Upper lobe of left lung (tissue), 6 donors: ENCODE results near the gene NRF1. TPM values are rescaled to one million over a fixed set of nuclear protein-coding genes. Genes with fewer than 3 reads are reported as not detected.
"Not testable (repeated sequence)": the region's sequence is repeated elsewhere in the genome, so short reads cannot be mapped to it uniquely, and the experiment has no call there.

Experiments
- ATAC-seq, 2 donors: fragments of 200-7000 bp; cut with Tn5 transposase; one replicate each; pipeline ENCODE4 v1.9.1; 2022; ENCODE audit warnings: mild to moderate bottlenecking in 2 of 2, moderate library complexity in 2 of 2; ENCODE audit not compliant: low FRiP score in 2 of 2
- DNase-seq, 2 donors: peaks; one replicate each; pipeline ENCODE4 v3.0.0-alpha.2; 2019 to 2020
- H3K27ac ChIP-seq, 4 donors: fragments of 200-600 bp; sonication (generic); one replicate each; pipeline ENCODE4 v1.5.1; 2016 to 2019
- H3K27me3 ChIP-seq, 4 donors: fragments of 200-600 bp; sonication (generic); one replicate each; pipeline ENCODE4 v1.5.1; 2017 to 2019
- H3K36me3 ChIP-seq, 4 donors: fragments of 200-600 bp; sonication (generic); one replicate each; pipeline ENCODE4 v1.5.1; 2016 to 2019
- H3K4me1 ChIP-seq, 4 donors: fragments of 200-600 bp; sonication (generic); one replicate each; pipeline ENCODE4 v1.5.1; 2018 to 2019
- H3K4me3 ChIP-seq, 4 donors: fragments of 200-600 bp; sonication (generic); one replicate each; pipeline ENCODE4 v1.5.1; 2017 to 2019; ENCODE audit warnings: mild to moderate bottlenecking in 2 of 4, moderate library complexity in 1 of 4
- H3K9me3 ChIP-seq, 4 donors: fragments of 200-600 bp; sonication (generic); one replicate each; pipeline ENCODE4 v1.5.1; 2018 to 2019
- CTCF ChIP-seq, 6 experiments: fragments of 450-650 bp in 4 of 6; fragments of 200-600 bp in 2 of 6; sonication (generic) in 2 of 6; IDR thresholded peaks; one replicate each; pipeline ENCODE4 v1.5.1; 2016 to 2019; ENCODE audit warnings: antibody characterized with exemption in 6 of 6
- EP300 ChIP-seq, 4 donors: sonication (generic); formaldehyde crosslinking; IDR thresholded peaks; one replicate each; pipeline ENCODE4 v1.5.1; 2017; ENCODE audit warnings: antibody characterized with exemption in 4 of 4, control low read depth in 2 of 4
- POLR2A ChIP-seq, 4 donors: fragments of 450-650 bp; IDR thresholded peaks; one replicate each; pipeline ENCODE4 v1.5.1; 2016 to 2017; ENCODE audit warnings: antibody characterized with exemption in 4 of 4, mild to moderate bottlenecking in 2 of 4
- POLR2AphosphoS5 ChIP-seq, 2 donors: sonication (generic); formaldehyde crosslinking; IDR thresholded peaks; one replicate each; pipeline ENCODE4 v1.5.1; 2017; ENCODE audit warnings: antibody characterized with exemption in 2 of 2
- WGBS, 2 donors: methylation state at CpG; one replicate each; pipeline ENCODE4 v1.1.5; 2017 to 2018; 5-methylcytosine and 5-hydroxymethylcytosine counted together
- total RNA-seq, 6 donors: library from RNA; depleted of rRNA in 4 of 6; stranded (reverse); fragments of >200 nt in 4 of 6; gene quantifications; one replicate each; pipeline versions ENCODE4 v1.1.0 to v1.2.1, GENCODE V29; 2016 to 2021
- donor health status: DM: no; HTN: no; CAD: no; lungs with moderate emphysema.
- donor health status: DM: no; HTN: yes; CAD: no; lungs with severe emphysema.

NRF1 gene
- total RNA-seq, 6 donors from 2014 or later, result 12.7 to 27.2 (median 19.1) TPM

GRCh38 chr7:129635300-129636029 lies 23.9 kb downstream of the NRF1 start:
- Histone ChIP-seq H3K36me3 (no peaks in the 10 kb centered on the region), H3K4me1 (peaks cover 0 to 3% (median 0%) of the 10 kb centered on the region in 4 donors), H3K27me3 (no peaks in the 10 kb centered on the region), H3K9me3 (no peaks in the 10 kb centered on the region), H3K4me3 (no peak overlapping the region), H3K27ac (no peak overlapping the region)
- WGBS, 2 donors, result 21 to 24% methylated on average over 6 of the region's 6 CpGs
- DNase-seq, result peak in 1 of 2 donors; percentile 72
- TF ChIP-seq EP300 (IDR thresholded peaks at IDR 0.05) (no peak), CTCF (IDR thresholded peaks at IDR 0.05) (peak; percentile 17 to 75 (median 50))
- peak; percentile 78 to 87 for ATAC-seq

GRCh38 chr7:129636030-129636550 lies 24.6 kb downstream of the NRF1 start:
- H3K27me3 ChIP-seq, H3K4me3 ChIP-seq, H3K4me1 ChIP-seq, DNase-seq, ATAC-seq, H3K36me3 ChIP-seq, H3K27ac ChIP-seq, H3K9me3 ChIP-seq: not testable (repeated sequence)
- 84 to 88% methylated on average over 5 of the region's 5 CpGs for WGBS, 2 donors

GRCh38 chr7:129636641-129637040 lies 25.1 kb downstream of the NRF1 start:
- no peak for ATAC-seq
- WGBS, 2 donors, result 92 to 95% methylated on average over 4 of the region's 4 CpGs

GRCh38 chr7:129640400-129640799 lies 28.9 kb downstream of the NRF1 start:
- H3K9me3 ChIP-seq, result no peaks in the 10 kb centered on the region
- no peak for TF ChIP-seq CTCF (IDR thresholded peaks at IDR 0.05)
- no peak for TF ChIP-seq POLR2AphosphoS5 (IDR thresholded peaks at IDR 0.05)
- no peak overlapping the region for H3K27ac ChIP-seq
- H3K4me1 ChIP-seq, result peaks cover 0 to 15% (median 4%) of the 10 kb centered on the region in 4 donors
- no peaks in the 10 kb centered on the region for H3K36me3 ChIP-seq
- H3K4me3 ChIP-seq, result no peak overlapping the region
- no peaks in the 10 kb centered on the region for H3K27me3 ChIP-seq
- WGBS, 2 donors, result 86 to 98% methylated on average over 2 of the region's 2 CpGs
- no peak for ATAC-seq
- no peak for DNase-seq

More at GRCh38 chr7:129636641-129637040, 25.1 kb downstream of the NRF1 start:
- Histone ChIP-seq H3K27me3 (no peaks in the 10 kb centered on the region), H3K4me3 (no peak overlapping the region), H3K36me3 (no peaks in the 10 kb centered on the region), H3K9me3 (no peaks in the 10 kb centered on the region), H3K27ac (no peak overlapping the region), H3K4me1 (peaks cover 0 to 3% (median 0%) of the 10 kb centered on the region in 4 donors)
- no peak for DNase-seq
- no peak for TF ChIP-seq CTCF (IDR thresholded peaks at IDR 0.05)
- no peak for TF ChIP-seq POLR2AphosphoS5 (IDR thresholded peaks at IDR 0.05)
- no peak for TF ChIP-seq POLR2A (IDR thresholded peaks at IDR 0.05)
- no peak for TF ChIP-seq EP300 (IDR thresholded peaks at IDR 0.05)

- WGBS, 2 donors, result 78 to 79% methylated on average over 4 of the region's 4 CpGs
- no peak for ATAC-seq
- no peak overlapping the region for H3K27ac ChIP-seq
- H3K9me3 ChIP-seq, result no peaks in the 10 kb centered on the region
- H3K27me3 ChIP-seq, result no peaks in the 10 kb centered on the region
- no peak overlapping the region for H3K4me3 ChIP-seq
- no peaks in the 10 kb centered on the region for H3K36me3 ChIP-seq
- peaks cover 0 to 15% (median 2%) of the 10 kb centered on the region in 4 donors for H3K4me1 ChIP-seq
- no peak for DNase-seq
- TF ChIP-seq POLR2AphosphoS5 (IDR thresholded peaks at IDR 0.05), result no peak
- TF ChIP-seq POLR2A (IDR thresholded peaks at IDR 0.05), result no peak
- TF ChIP-seq CTCF (IDR thresholded peaks at IDR 0.05), result no peak
- TF ChIP-seq EP300 (IDR thresholded peaks at IDR 0.05), result no peak
These were observed 31.5 kb downstream of the NRF1 start for GRCh38 chr7:129642871-129643549.
